Heart left ventricle (tissue), 16 donors: ENCODE measurements around the gene DES. TPM values are rescaled to one million over a fixed set of nuclear protein-coding genes. Genes with fewer than 3 reads are reported as not detected.

ENCODE experiments used
- ATAC-seq, 4 donors: fragments of 200-7000 bp; cut with Tn5 transposase; one replicate each; pipeline ENCODE4 v1.9.1; 2020 to 2022; ENCODE audit warnings: moderate library complexity in 4 of 4, mild to moderate bottlenecking in 3 of 4, moderate number of reproducible peaks in 1 of 4
- DNase-seq, 5 donors: peaks; one replicate each; pipeline ENCODE4 v3.0.0-alpha.2; 2020
- H3K27ac ChIP-seq, 12 donors: fragments of 200-600 bp; sonication (generic) in 4 of 12; one replicate each; pipeline versions ENCODE4 v1.5.0 to v1.8.0; 2016 to 2022; ENCODE audit warnings: mild to moderate bottlenecking in 2 of 12
- H3K27me3 ChIP-seq, 9 donors: fragments of 200-600 bp; sonication (generic) in 2 of 9; one replicate each; pipeline versions ENCODE4 v1.5.1 to v1.8.0; 2016 to 2022; ENCODE audit warnings: mild to moderate bottlenecking in 3 of 9
- H3K36me3 ChIP-seq, 9 donors: fragments of 200-600 bp; sonication (generic) in 2 of 9; one replicate each; pipeline versions ENCODE4 v1.5.0 to v1.8.0; 2018 to 2022; ENCODE audit warnings: mild to moderate bottlenecking in 2 of 9
- H3K4me1 ChIP-seq, 12 donors: fragments of 200-600 bp; sonication (generic) in 4 of 12; one replicate each; pipeline versions ENCODE4 v1.5.0 to v1.8.0; 2016 to 2022; ENCODE audit warnings: mild to moderate bottlenecking in 3 of 12
- H3K4me3 ChIP-seq, 12 donors: fragments of 200-600 bp; sonication (generic) in 4 of 12; one replicate each; pipeline versions ENCODE4 v1.5.0 to v1.8.0; 2017 to 2022; ENCODE audit warnings: mild to moderate bottlenecking in 9 of 12, moderate library complexity in 4 of 12
- H3K9me3 ChIP-seq, 12 donors: fragments of 200-600 bp; sonication (generic) in 4 of 12; one replicate each; pipeline versions ENCODE4 v1.5.0 to v1.8.0; 2016 to 2022; ENCODE audit warnings: mild to moderate bottlenecking in 1 of 12
- POLR2A ChIP-seq, 2 donors: fragments of 450-650 bp; IDR thresholded peaks; one replicate each; pipeline ENCODE4 v1.6.1; 2017; ENCODE audit warnings: antibody characterized with exemption in 2 of 2, mild to moderate bottlenecking in 2 of 2, moderate library complexity in 2 of 2
- WGBS, 4 donors: extraction: QIAGEN DNeasy Blood & Tissue Kit in 2 of 4; methylation state at CpG; one replicate each; pipeline versions ENCODE4 v1.1.5 to v1.1.7; 2013 to 2018; 5-methylcytosine and 5-hydroxymethylcytosine counted together
- intact Hi-C, 10 donors: fragments of 100-400 bp; cut with DNase I; formaldehyde crosslinking; loops; one replicate each; pipeline versions ENCODE4 v1.11.1 to v1.14.2; 2022
- polyA plus RNA-seq, 2 donors: library from polyadenylated mRNA; stranded (reverse); fragments of 200-250 nt; gene quantifications; one replicate each; pipeline ENCODE4 v1.2.3, GENCODE V29; 2013
- total RNA-seq, 9 donors: library from RNA; depleted of rRNA in 2 of 9; stranded (reverse); fragments of >200 nt in 2 of 9; fragmentation: NEBNext Ultra II Directional in 3 of 9; extraction: Animal tissue kit (Norgen Biotek cat#: 25700) in 3 of 9; gene quantifications; one replicate each; pipeline versions ENCODE4 v1.1.0 to v1.2.4, GENCODE V29; 2016 to 2023
- TF ChIP-seq, protein P1 (sequence below), 12 donors: fragments of 200-600 bp; sonication (generic) in 4 of 12; IDR thresholded peaks; one replicate each; pipeline versions ENCODE4 v1.5.0 to v1.8.0; 2018 to 2022; ENCODE audit warnings: antibody characterized with exemption in 12 of 12, mild to moderate bottlenecking in 5 of 12
- donor health status: ischemic (EF 13 %, LVEDD 7.1; RV severe dilation, severe dysfunction).
- donor health status: healthy with polysubstance abuse.
- donor health status: DM: no; HTN: yes; CAD: no.
- donor health status: DM: no; HTN: no; CAD: no.
- donor health status: ischemic (EF 25% LVEDD 6.9; RV normal size, moderate dysfunction).
- donor health status: ischemic (EF 25% LVEDD 5.7; RV mildly dilated, moderate dysfunction).
- donor health status: healthy.
- donor health status: DM: yes; HTN: yes; CAD: no.
- donor health status: ischemic (EF 35%, LVEDD 5.7; RV mildly dilated, moderate dysfunction).
- donor health status: nonischemic (EF 11% LVEDD 7.7; RV severe dilation, severe dysfunction).
- donor health status: DM: yes; HTN: yes; CAD: no.
- donor health status: PGD.
- donor health status: ischemic (EF 29% LVEDD 5.4; RV normal size, mild dysfunction).
- donor health status: nonischemic (EF 23%, LVEDD 6.1; RV moderate dilation, normal function).

DES gene
- total and polyA plus RNA-seq, 11 donors = 9,618 to 28,674 (median 17,979) TPM

DNA sequence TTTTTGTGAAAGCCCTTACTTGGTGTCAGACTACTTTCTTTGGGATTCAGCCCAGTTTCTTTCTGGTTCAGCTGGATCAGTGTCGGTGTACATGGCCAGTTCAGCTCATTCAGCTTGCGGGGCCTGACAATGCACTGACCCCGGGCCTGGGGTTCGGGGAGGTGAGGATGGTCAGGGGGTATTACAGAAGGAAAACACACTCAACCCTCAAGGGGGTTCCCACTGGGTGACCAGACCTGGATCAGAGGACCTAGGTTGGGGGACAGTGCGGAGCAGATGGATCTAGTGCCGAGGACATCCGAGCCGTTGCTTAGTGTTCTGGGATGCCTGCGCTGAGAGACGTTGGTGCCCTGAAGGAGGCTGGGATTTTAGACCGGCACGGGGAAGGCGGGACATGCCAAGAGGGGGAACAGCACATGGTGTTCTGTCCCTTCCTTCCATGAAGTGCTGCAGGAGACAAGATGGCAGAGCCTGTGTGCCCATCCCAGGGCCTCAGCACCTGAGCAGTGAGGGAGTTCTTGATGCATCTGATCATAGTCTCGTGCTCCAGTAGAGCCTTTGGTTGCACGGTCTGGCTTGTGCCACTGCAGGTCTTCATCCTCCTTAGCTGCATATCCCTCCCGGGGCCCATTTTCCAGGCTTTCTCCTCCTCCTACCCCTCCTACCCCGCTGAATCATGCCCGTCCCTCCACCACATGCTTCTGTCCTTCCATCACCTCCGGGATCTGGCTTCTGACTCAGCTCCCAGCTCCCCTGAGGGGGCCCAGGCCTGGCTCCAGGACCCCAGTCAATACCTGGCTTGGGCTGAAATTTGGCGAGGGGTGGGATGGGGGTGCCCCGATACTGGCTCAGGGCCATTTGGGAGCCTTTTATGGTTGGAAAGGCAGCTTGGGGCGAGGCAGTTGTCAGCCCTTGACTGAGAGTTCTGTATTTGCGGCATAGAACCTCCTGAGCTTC is 34.5 kb downstream of the DES start:
- Histone ChIP-seq H3K9me3 (no peaks in the 10 kb centered on the region), H3K4me3 (no peak overlapping the region), H3K27me3 (peaks cover 0 to 23% (median 0%) of the 10 kb centered on the region in 9 donors), H3K4me1 (peaks cover 0 to 47% (median 19%) of the 10 kb centered on the region in 12 donors), H3K36me3 (peaks cover 0 to 29% (median 0%) of the 10 kb centered on the region in 9 donors), H3K27ac (peak overlapping the region; percentile 78 to 96 (median 90))
- intact Hi-C loops = loop anchor here in 2 of 10 donors (2.0 to 10.0 kb wide), 2 partner anchors 18 to 48 kb away; partner anchors contain the start of gene SPEG (in 1 of the 2)
- TF ChIP-seq POLR2A (IDR thresholded peaks at IDR 0.05) = no peak
- TF ChIP-seq, protein P1, sequence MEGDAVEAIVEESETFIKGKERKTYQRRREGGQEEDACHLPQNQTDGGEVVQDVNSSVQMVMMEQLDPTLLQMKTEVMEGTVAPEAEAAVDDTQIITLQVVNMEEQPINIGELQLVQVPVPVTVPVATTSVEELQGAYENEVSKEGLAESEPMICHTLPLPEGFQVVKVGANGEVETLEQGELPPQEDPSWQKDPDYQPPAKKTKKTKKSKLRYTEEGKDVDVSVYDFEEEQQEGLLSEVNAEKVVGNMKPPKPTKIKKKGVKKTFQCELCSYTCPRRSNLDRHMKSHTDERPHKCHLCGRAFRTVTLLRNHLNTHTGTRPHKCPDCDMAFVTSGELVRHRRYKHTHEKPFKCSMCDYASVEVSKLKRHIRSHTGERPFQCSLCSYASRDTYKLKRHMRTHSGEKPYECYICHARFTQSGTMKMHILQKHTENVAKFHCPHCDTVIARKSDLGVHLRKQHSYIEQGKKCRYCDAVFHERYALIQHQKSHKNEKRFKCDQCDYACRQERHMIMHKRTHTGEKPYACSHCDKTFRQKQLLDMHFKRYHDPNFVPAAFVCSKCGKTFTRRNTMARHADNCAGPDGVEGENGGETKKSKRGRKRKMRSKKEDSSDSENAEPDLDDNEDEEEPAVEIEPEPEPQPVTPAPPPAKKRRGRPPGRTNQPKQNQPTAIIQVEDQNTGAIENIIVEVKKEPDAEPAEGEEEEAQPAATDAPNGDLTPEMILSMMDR (IDR thresholded peaks at IDR 0.05) = no peak
- DNase-seq (peak; percentile 64 to 86 (median 68)), ATAC-seq (peak; percentile 52 to 81 (median 70))
- whole genome bisulfite sequencing, 4 donors = 50 to 57% (median 56%) methylated on average over 22 to 23 of the region's 23 CpGs

GRCh38 chr2:219453671-219454590 is 35.8 kb downstream of the DES start:
- Histone ChIP-seq H3K27ac (peak overlapping the region; percentile 78 to 96 (median 90)), H3K27me3 (peaks cover 0 to 14% (median 0%) of the 10 kb centered on the region in 9 donors), H3K9me3 (no peaks in the 10 kb centered on the region), H3K4me3 (no peak overlapping the region), H3K36me3 (peaks cover 0 to 28% (median 0%) of the 10 kb centered on the region in 9 donors), H3K4me1 (peaks cover 0 to 52% (median 19%) of the 10 kb centered on the region in 12 donors)
- intact Hi-C loops = loop anchor here in 2 of 10 donors (2.0 to 10.0 kb wide), 2 partner anchors 19 to 49 kb away; partner anchors contain the start of gene SPEG (in 1 of the 2)
- peak; percentile 26 to 71 (median 67) for ATAC-seq
- 60 to 79% (median 72%) methylated on average over 9 to 10 of the region's 10 CpGs for WGBS, 4 donors
- DNase-seq = peak; percentile 68 to 94 (median 87)
- TF ChIP-seq, protein P1 (IDR thresholded peaks at IDR 0.05) = no peak
- no peak for TF ChIP-seq POLR2A (IDR thresholded peaks at IDR 0.05)

GRCh38 chr2:219455581-219455980 is 37.4 kb downstream of the DES start:
- Histone ChIP-seq H3K27ac (peak overlapping the region in 3 of 12 donors; percentile 3 to 96 (median 90)), H3K4me3 (no peak overlapping the region), H3K9me3 (no peaks in the 10 kb centered on the region), H3K27me3 (peaks cover 0 to 12% (median 0%) of the 10 kb centered on the region in 9 donors), H3K36me3 (peaks cover 0 to 19% (median 0%) of the 10 kb centered on the region in 9 donors), H3K4me1 (peaks cover 0 to 66% (median 26%) of the 10 kb centered on the region in 12 donors)
- DNase-seq (peak in 1 of 5 donors; percentile 16), ATAC-seq (no peak)
- no peak for TF ChIP-seq POLR2A (IDR thresholded peaks at IDR 0.05)
- TF ChIP-seq, protein P1 (IDR thresholded peaks at IDR 0.05) = no peak
- WGBS, 4 donors = 73 to 85% (median 81%) methylated on average over 6 of the region's 6 CpGs
- intact Hi-C loops = loop anchor here in 4 of 10 donors (5.0 to 10.0 kb wide), 2 partner anchors 51 to 72 kb away; no protein-coding TSS in a partner anchor
